MCF 10A (cell line): ENCODE measurements around the gene TANGO6. TPM values are rescaled to one million over a fixed set of nuclear protein-coding genes. Genes with fewer than 3 reads are reported as not detected.
A peak's percentile ranks its signal among the peaks of the same experiment; 100 is the strongest.

ENCODE experiments used
- BruUV-seq: library from RNA; stranded (reverse); fragments of 400-500 nt; replicated peaks from 2 replicates; lab custom pipeline; 2021; lab: Mats Ljungman, UMichigan
- CTCF ChIA-PET: fragments of 300-600 bp; sonication (Branson Sonifier 250); formaldehyde crosslinking; extraction: SDS; loops from one replicate; lab custom pipeline; 2021; ENCODE audit warnings: antibody characterized with exemption, inconsistent platforms; lab: Yijun Ruan, JAX
- POLR2A ChIA-PET: fragments of 300-600, 350-650 bp; sonication (Branson Sonifier 250); formaldehyde crosslinking; extraction: SDS; loops from one replicate; lab custom pipeline; 2020; ENCODE audit warnings: antibody characterized with exemption, inconsistent platforms; lab: Yijun Ruan, JAX
- DNase-seq: peaks from one replicate; pipeline ENCODE4 v3.0.0-alpha.2; 2018; ENCODE audit not compliant: unreplicated experiment
- H3K27ac Mint-ChIP-seq: one replicate; pipeline ENCODE4 v1.8.0; 2022; ENCODE audit warnings: mild to moderate bottlenecking, low read depth, mixed read lengths; ENCODE audit not compliant: unreplicated experiment
- H3K27me3 Mint-ChIP-seq: one replicate; pipeline ENCODE4 v1.8.0; 2022; ENCODE audit warnings: mixed read lengths; ENCODE audit not compliant: insufficient read depth, unreplicated experiment
- H3K36me3 Mint-ChIP-seq: one replicate; pipeline ENCODE4 v1.8.0; 2022; ENCODE audit warnings: mild to moderate bottlenecking, moderate library complexity, mixed read lengths; ENCODE audit not compliant: insufficient read depth, unreplicated experiment
- H3K4me1 Mint-ChIP-seq: one replicate; pipeline ENCODE4 v1.8.0; 2022; ENCODE audit warnings: mixed read lengths; ENCODE audit not compliant: insufficient read depth, unreplicated experiment
- H3K4me3 Mint-ChIP-seq: one replicate; pipeline ENCODE4 v1.8.0; 2022; ENCODE audit warnings: mild to moderate bottlenecking, moderate library complexity, mixed read lengths; ENCODE audit not compliant: unreplicated experiment
- H3K9me3 Mint-ChIP-seq: one replicate; pipeline ENCODE4 v1.8.0; 2022; ENCODE audit warnings: mixed read lengths; ENCODE audit not compliant: unreplicated experiment
- intact Hi-C: fragments of 100-400 bp; cut with micrococcal nuclease; formaldehyde crosslinking; loops from 2 replicates; pipeline ENCODE4 v1.14.1; 2022
- total RNA-seq: library from RNA; stranded (reverse); gene quantifications from 2 replicates; pipeline ENCODE4 v1.2.3, GENCODE V29; 2022
- TF ChIP-seq, protein P1 (sequence below): fragments of 200-600 bp; IDR thresholded peaks from one replicate; pipeline ENCODE4 v1.8.0; 2022; ENCODE audit warnings: antibody characterized with exemption, mild to moderate bottlenecking; ENCODE audit not compliant: unreplicated experiment

TANGO6 gene
- total RNA-seq, 1 experiment from 2014 or later: 21.8 TPM

DNA sequence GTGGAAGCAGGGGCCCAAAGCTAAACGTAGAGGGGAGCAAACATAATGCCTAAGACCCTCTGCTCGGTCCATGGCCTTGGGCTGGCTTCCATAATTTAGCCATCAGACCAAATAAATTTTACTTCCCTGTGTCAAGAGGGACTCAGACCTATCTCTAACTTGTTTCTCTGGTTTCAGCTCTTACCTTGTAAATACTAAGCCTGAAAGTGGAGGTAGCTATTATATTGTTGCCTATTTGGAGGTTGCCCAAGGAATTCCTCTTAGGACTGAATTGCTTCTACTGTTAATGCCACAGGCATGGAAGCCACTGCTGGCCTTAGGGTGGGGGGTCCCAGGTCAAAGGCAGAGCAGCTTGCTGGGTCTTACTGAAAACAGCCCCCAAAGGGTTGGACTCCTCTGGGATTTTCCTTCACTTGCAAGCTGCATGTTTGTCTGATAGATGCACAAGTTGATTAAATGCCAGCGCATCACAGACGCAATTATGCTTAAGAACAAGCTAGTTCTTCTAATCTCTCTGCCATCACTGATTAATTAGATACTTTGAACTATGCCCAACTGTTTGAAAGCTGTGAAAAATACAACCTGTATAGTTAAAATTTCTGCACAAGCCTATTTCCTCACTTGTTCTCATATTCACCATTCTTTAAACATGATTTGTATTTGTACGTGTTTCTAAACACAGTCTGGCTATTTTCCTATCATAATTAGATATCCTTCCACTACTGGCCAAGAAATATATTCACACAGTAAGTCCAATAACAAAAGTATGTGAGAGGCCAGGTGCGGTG lies 194.2 kb downstream of the TANGO6 start:
- no peak overlapping the region for H3K27ac Mint-ChIP-seq
- ChIA-PET CTCF (interaction anchor here (0.5 to 0.6 kb wide), 5 partner anchors 9 to 1932 kb away, joined by 3 to 6 read pairs (median 5); no protein-coding TSS in a partner anchor), POLR2A (interaction anchor here (0.6 kb wide), 2 partner anchors 10 to 37 kb away, joined by 3 read pairs; no protein-coding TSS in a partner anchor)
- H3K27me3 Mint-ChIP-seq: no peaks in the 10 kb centered on the region
- no peak overlapping the region for H3K4me3 Mint-ChIP-seq
- peaks cover 11% of the 10 kb centered on the region for H3K4me1 Mint-ChIP-seq
- H3K9me3 Mint-ChIP-seq: no peaks in the 10 kb centered on the region
- no peak for DNase-seq
- peaks cover 16% of the 10 kb centered on the region for H3K36me3 Mint-ChIP-seq
- intact Hi-C loops: no loop called here
- TF ChIP-seq, protein P1, sequence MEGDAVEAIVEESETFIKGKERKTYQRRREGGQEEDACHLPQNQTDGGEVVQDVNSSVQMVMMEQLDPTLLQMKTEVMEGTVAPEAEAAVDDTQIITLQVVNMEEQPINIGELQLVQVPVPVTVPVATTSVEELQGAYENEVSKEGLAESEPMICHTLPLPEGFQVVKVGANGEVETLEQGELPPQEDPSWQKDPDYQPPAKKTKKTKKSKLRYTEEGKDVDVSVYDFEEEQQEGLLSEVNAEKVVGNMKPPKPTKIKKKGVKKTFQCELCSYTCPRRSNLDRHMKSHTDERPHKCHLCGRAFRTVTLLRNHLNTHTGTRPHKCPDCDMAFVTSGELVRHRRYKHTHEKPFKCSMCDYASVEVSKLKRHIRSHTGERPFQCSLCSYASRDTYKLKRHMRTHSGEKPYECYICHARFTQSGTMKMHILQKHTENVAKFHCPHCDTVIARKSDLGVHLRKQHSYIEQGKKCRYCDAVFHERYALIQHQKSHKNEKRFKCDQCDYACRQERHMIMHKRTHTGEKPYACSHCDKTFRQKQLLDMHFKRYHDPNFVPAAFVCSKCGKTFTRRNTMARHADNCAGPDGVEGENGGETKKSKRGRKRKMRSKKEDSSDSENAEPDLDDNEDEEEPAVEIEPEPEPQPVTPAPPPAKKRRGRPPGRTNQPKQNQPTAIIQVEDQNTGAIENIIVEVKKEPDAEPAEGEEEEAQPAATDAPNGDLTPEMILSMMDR: no peak
- no TSS peak for BruUV-seq

DNA sequence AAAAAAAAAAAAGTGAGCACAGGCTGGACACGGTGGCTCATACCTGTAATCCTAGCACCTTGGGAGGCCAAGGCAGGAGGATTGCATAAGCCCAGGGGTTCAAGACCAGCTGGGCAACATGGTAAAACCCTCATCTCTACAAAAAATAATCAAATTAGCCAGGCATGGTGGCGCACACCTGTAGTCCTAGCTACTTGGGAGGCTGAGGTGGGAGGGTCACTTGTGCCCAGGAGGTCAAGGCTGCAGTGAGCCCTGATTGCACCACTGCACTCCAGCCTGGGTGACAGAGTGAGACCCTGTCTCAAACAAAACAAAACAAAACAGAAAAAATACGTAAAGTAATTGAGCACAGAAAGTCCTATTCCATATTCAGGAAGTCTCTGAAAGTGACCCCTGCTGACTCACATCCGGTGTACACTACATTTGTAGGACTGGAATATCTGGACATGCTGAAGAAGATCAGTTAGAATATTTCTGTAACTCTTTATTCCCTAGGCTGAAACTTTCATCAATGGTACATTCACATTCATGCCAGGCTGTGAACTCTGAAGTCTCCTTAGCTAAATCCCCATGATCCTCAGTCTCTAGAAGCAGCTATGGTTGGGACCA lies 196.1 kb downstream of the TANGO6 start:
- ChIA-PET CTCF (interaction anchor here (0.6 to 0.7 kb wide), 2 partner anchors 17 to 52 kb away, joined by 3 to 4 read pairs; no protein-coding TSS in a partner anchor), POLR2A (interaction anchor here (1.1 to 1.7 kb wide), 4 partner anchors 11 to 153 kb away, joined by 3 to 6 read pairs (median 4); no protein-coding TSS in a partner anchor)
- no peaks in the 10 kb centered on the region for H3K9me3 Mint-ChIP-seq
- no peaks in the 10 kb centered on the region for H3K27me3 Mint-ChIP-seq
- intact Hi-C loops: no loop called here
- no TSS peak for BruUV-seq
- no peak overlapping the region for H3K4me3 Mint-ChIP-seq
- peaks cover 11% of the 10 kb centered on the region for H3K4me1 Mint-ChIP-seq
- TF ChIP-seq, protein P1: no peak
- H3K27ac Mint-ChIP-seq: no peak overlapping the region
- H3K36me3 Mint-ChIP-seq: peaks cover 26% of the 10 kb centered on the region
- peak; percentile 39 for DNase-seq

- no peak overlapping the region for H3K4me3 Mint-ChIP-seq
- TF ChIP-seq, protein P1: no peak
- ChIA-PET CTCF (no interaction called here), POLR2A (interaction anchor here (0.9 to 1.7 kb wide), 5 partner anchors 10 to 154 kb away, joined by 3 to 6 read pairs (median 4); no protein-coding TSS in a partner anchor)
- H3K27me3 Mint-ChIP-seq: no peaks in the 10 kb centered on the region
- H3K9me3 Mint-ChIP-seq: no peaks in the 10 kb centered on the region
- H3K27ac Mint-ChIP-seq: peak overlapping the region; percentile 52
- DNase-seq: peak; percentile 73
- BruUV-seq: no TSS peak
- intact Hi-C loops: no loop called here
- H3K4me1 Mint-ChIP-seq: peaks cover 11% of the 10 kb centered on the region
- peaks cover 26% of the 10 kb centered on the region for H3K36me3 Mint-ChIP-seq
Measured at GRCh38 chr16:69040144-69040909, 197.0 kb downstream of the TANGO6 start.
